IPS DF 19.7 (cell line): ENCODE measurements around the gene UGT3A1.
A peak's percentile ranks its signal among the peaks of the same experiment; 100 is the strongest.
"Not testable (repeated sequence)": the region's sequence is repeated elsewhere in the genome, so short reads cannot be mapped to it uniquely, and the experiment has no call there.

Experiments
- DNase-seq: peaks from one replicate; pipeline ENCODE4 v3.0.0-alpha.2; 2013; ENCODE audit warnings: low read depth, low spot score

The UGT3A1 gene

GRCh38 chr5:35990941-35991611 is at the start of gene UGT3A1:
Gene UGT3A1, minus strand, starts transcription at chr5:35991390. Its CDS starts 150 bp downstream, at chr5:35991240.
- peak; percentile 78 for DNase-seq

- DNase-seq, result no peak
Measured at GRCh38 chr5:36035696-36036095, 44.5 kb upstream of the UGT3A1 start.

GRCh38 chr5:36034536-36035134 is 43.4 kb upstream of the UGT3A1 start:
- not testable (repeated sequence) for DNase-seq

GRCh38 chr5:36033486-36033885 is 42.3 kb upstream of the UGT3A1 start:
- DNase-seq, result no peak

GRCh38 chr5:36033047-36033446 is 41.9 kb upstream of the UGT3A1 start:
- DNase-seq, result no peak

- DNase-seq, result no peak
Measured at GRCh38 chr5:36031223-36031622, 40.0 kb upstream of the UGT3A1 start.

- DNase-seq, result no peak
Measured at GRCh38 chr5:36029914-36030313, 38.7 kb upstream of the UGT3A1 start.

GRCh38 chr5:36028816-36029465 is 37.8 kb upstream of the UGT3A1 start:
- DNase-seq, result no peak

GRCh38 chr5:36027711-36028110 is 36.5 kb upstream of the UGT3A1 start:
- DNase-seq, result no peak

GRCh38 chr5:36026706-36027465 is 35.7 kb upstream of the UGT3A1 start:
- no peak for DNase-seq

- DNase-seq, result not testable (repeated sequence)
Measured at GRCh38 chr5:36022246-36022645, 31.1 kb upstream of the UGT3A1 start.

GRCh38 chr5:36019584-36019983 is 28.4 kb upstream of the UGT3A1 start:
- not testable (repeated sequence) for DNase-seq

GRCh38 chr5:36017622-36018021 is 26.4 kb upstream of the UGT3A1 start:
- DNase-seq, result no peak

GRCh38 chr5:36017004-36017403 is 25.8 kb upstream of the UGT3A1 start:
- no peak for DNase-seq

GRCh38 chr5:36013182-36013581 is 22.0 kb upstream of the UGT3A1 start:
- no peak for DNase-seq

GRCh38 chr5:36009698-36010097 is 18.5 kb upstream of the UGT3A1 start:
- DNase-seq, result no peak

GRCh38 chr5:36007366-36007765 is 16.2 kb upstream of the UGT3A1 start:
- no peak for DNase-seq

GRCh38 chr5:36006163-36006562 is 15.0 kb upstream of the UGT3A1 start:
- no peak for DNase-seq

- DNase-seq, result no peak
Measured at GRCh38 chr5:36001032-36001431, 9.8 kb upstream of the UGT3A1 start.

- no peak for DNase-seq
Measured at GRCh38 chr5:35999547-35999946, 8.4 kb upstream of the UGT3A1 start.

GRCh38 chr5:35996076-35996475 is 4.9 kb upstream of the UGT3A1 start:
- DNase-seq, result no peak

GRCh38 chr5:35990520-35990919 is 670 bp downstream of the UGT3A1 start:
- no peak for DNase-seq
